ENCODE measurements around the gene PRKN. TPM values are rescaled to one million over a fixed set of nuclear protein-coding genes. Genes with fewer than 3 reads are reported as not detected.
A peak's percentile ranks its signal among the peaks of the same experiment; 100 is the strongest.

Gene PRKN
- total RNA-seq, 2 donors from 2014 or later, result 6.7 to 8.2 TPM

DNA sequence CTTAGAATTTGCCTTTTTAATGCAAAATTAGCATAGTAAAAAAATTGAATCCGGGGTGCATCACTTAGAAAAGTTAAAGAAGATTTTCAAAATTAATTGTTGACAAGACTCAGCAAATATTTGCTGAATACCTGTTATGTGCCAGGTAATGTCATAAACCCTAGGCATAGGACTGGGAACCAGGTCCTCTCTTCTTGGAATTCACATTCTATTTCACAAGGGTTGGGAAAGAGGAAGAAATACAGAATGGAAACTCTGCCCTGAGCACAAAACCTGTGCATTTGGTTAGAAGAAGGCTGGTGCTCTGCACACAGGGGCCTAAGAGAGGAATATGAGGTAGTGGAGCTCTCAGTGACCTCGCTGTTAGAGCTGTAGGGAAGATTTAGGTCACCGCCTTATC lies 879.9 kb downstream of the PRKN start:
- Histone ChIP-seq H3K4me1 (peaks cover 7% of the 10 kb centered on the region), H3K27me3 (no peaks in the 10 kb centered on the region), H3K9me3 (no peaks in the 10 kb centered on the region), H3K36me3 (replicated peaks in 1 of 2; ENCODE audit: insufficient read depth in 1 of 2, low read depth in 2 of 2) (no peaks in the 10 kb centered on the region), H3K27ac (no peak overlapping the region), H3K4me3 (no peak overlapping the region)
- WGBS, 2 donors, result 79 to 80% methylated on average over 3 of the region's 3 CpGs
- ATAC-seq (no peak), DNase-seq (no peak)
- intact Hi-C loops (cut with DNase I), result no loop called here
- TF ChIP-seq POLR2A (IDR thresholded peaks at IDR 0.05), result no peak
- TF ChIP-seq CTCF (IDR thresholded peaks at IDR 0.05), result no peak

DNA sequence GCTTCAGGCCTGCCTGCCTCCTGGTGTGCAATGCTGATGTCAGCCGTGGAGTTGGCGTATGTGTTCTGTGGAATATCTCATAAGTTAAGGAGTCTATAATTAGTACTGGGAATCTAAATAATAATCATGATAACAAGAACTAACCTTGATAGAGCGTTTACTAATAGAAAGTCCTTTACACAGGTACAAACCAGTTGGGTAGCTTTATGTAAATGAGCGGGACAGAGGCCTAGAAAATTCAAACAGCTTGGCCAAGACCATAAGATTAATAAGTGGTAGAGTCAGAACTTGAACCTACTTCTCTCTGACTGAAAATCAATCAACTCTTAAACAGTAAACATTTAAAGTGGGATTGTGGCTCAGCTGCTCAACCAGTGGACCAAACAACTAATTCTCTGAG lies 882.8 kb downstream of the PRKN start:
- intact Hi-C loops (cut with DNase I), result no loop called here
- Histone ChIP-seq H3K4me3 (no peak overlapping the region), H3K9me3 (no peaks in the 10 kb centered on the region), H3K4me1 (peaks cover 7% of the 10 kb centered on the region), H3K27ac (no peak overlapping the region), H3K36me3 (replicated peaks in 1 of 2; ENCODE audit: insufficient read depth in 1 of 2, low read depth in 2 of 2) (no peaks in the 10 kb centered on the region), H3K27me3 (no peaks in the 10 kb centered on the region)
- DNase-seq, result peak in 1 of 4 donors; percentile 20
- TF ChIP-seq POLR2A (IDR thresholded peaks at IDR 0.05) (no peak), CTCF (IDR thresholded peaks at IDR 0.05) (no peak)
- WGBS, 2 donors, result 21 to 36% methylated on average over 4 of the region's 4 CpGs
- ATAC-seq, result peak; percentile 33

DNA sequence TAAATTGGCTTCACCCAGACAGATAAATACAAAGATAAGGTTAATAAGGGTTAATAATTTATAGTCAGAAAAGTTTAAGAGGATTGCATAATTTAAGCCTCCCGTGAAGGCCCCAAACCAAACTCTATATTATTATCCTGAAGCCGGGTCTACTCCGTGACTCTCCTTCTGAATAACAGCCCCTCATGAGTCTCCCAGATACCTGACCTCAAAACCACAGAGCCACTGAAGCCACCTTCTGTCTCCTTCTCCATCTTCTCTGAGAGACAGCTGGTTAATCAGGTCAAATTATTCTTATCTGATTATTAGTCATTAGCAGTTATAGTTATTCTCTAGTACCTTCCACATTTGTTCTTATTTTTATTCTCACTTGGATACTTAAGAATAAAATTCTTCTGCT lies 884.5 kb downstream of the PRKN start:
- peaks cover 7% of the 10 kb centered on the region for H3K4me1 ChIP-seq
- intact Hi-C loops (cut with DNase I), result no loop called here

DNA sequence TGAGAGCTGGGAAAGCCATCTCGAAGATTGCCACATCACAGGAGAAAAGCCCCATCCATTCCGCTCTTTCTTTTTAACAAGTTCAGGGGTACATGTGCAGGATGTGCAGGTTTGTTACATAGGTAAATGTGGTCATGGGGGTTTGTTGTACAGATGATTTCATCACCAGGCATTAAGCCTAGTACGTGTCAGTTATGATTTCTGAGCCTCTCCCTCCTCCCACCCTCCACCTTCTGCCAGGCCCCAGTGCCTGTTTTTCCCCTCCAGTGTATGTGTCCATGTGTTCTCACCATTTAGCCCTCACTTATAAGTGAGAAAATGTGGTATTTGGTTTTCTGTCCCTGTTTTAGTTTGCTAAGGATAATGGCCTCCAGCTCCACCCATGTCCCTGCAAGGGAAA lies 887.2 kb downstream of the PRKN start:
- H3K4me1 ChIP-seq, result peaks cover 20% of the 10 kb centered on the region
- no peak overlapping the region for H3K4me3 ChIP-seq
- 90 to 94% methylated on average over 3 of the region's 3 CpGs for WGBS, 2 donors
- intact Hi-C loops (cut with DNase I), result no loop called here
- no peaks in the 10 kb centered on the region for H3K27me3 ChIP-seq
- no peak overlapping the region for H3K27ac ChIP-seq
- DNase-seq (no peak), ATAC-seq (no peak)
- H3K9me3 ChIP-seq, result no peaks in the 10 kb centered on the region
- TF ChIP-seq CTCF (IDR thresholded peaks at IDR 0.05) (no peak), POLR2A (IDR thresholded peaks at IDR 0.05) (no peak)
- no peaks in the 10 kb centered on the region for H3K36me3 ChIP-seq (replicated peaks in 1 of 2; ENCODE audit: insufficient read depth in 1 of 2, low read depth in 2 of 2)

More for the DNA sequence above, 884.5 kb downstream of the PRKN start:
- Histone ChIP-seq H3K9me3 (no peaks in the 10 kb centered on the region), H3K4me3 (no peak overlapping the region), H3K36me3 (replicated peaks in 1 of 2; ENCODE audit: insufficient read depth in 1 of 2, low read depth in 2 of 2) (no peaks in the 10 kb centered on the region), H3K27me3 (no peaks in the 10 kb centered on the region), H3K27ac (no peak overlapping the region)
- WGBS, 2 donors, result 71 to 80% methylated on average over 3 of the region's 3 CpGs
- TF ChIP-seq CTCF (IDR thresholded peaks at IDR 0.05) (no peak), POLR2A (IDR thresholded peaks at IDR 0.05) (no peak)
- DNase-seq (no peak), ATAC-seq (no peak)

DNA sequence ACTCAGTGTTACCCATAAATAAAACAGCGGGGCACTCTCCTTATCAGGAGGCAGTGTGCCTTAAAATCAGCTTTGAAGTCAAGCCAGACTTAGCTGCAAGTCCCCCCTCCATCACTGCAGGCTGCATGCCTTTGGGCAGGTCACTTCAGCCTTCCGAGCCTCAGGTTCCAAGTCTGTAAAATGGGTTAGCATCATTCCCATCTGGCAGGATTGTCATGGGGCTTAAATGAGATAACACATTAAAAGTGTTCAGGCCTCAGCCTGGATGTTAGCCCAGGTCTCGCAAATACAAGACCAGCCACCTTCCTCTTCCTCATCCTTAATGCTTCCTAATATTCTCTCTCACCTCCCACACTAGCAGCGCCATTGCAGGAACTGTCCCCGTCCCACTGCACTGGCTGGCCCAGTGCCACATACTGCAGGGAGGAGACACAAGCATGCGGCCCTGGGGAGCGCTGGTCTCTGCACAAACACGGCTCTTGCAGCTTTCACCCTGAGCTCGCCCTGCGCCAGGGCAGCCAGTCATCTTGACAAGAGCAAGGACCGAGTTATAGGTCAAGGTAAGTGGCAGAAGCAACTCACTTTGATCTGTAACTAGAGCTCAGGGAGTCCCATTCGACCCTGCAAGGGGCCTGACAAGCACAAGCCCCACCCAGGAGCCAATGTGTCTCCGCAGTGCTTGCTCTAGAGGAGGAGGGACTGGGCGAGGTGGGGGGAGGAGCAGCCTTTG lies 889.1 kb downstream of the PRKN start:
- 66% methylated on average over 14 of the region's 14 CpGs for WGBS, 2 donors
- Histone ChIP-seq H3K4me3 (no peak overlapping the region), H3K4me1 (peaks cover 13% of the 10 kb centered on the region), H3K27ac (no peak overlapping the region), H3K27me3 (no peaks in the 10 kb centered on the region), H3K36me3 (replicated peaks in 1 of 2; ENCODE audit: insufficient read depth in 1 of 2, low read depth in 2 of 2) (no peaks in the 10 kb centered on the region), H3K9me3 (no peaks in the 10 kb centered on the region)
- TF ChIP-seq POLR2A (IDR thresholded peaks at IDR 0.05) (no peak), CTCF (IDR thresholded peaks at IDR 0.05) (no peak)
- ATAC-seq (no peak), DNase-seq (peak in 2 of 4 donors; percentile 17 to 20)
- intact Hi-C loops (cut with DNase I), result no loop called here
